Measurements from ENCODE around the gene C15orf39.
A peak's percentile ranks its signal among the peaks of the same experiment; 100 is the strongest.
"Not testable (repeated sequence)": the region's sequence is repeated elsewhere in the genome, so short reads cannot be mapped to it uniquely, and the experiment has no call there.

The C15orf39 gene

DNA sequence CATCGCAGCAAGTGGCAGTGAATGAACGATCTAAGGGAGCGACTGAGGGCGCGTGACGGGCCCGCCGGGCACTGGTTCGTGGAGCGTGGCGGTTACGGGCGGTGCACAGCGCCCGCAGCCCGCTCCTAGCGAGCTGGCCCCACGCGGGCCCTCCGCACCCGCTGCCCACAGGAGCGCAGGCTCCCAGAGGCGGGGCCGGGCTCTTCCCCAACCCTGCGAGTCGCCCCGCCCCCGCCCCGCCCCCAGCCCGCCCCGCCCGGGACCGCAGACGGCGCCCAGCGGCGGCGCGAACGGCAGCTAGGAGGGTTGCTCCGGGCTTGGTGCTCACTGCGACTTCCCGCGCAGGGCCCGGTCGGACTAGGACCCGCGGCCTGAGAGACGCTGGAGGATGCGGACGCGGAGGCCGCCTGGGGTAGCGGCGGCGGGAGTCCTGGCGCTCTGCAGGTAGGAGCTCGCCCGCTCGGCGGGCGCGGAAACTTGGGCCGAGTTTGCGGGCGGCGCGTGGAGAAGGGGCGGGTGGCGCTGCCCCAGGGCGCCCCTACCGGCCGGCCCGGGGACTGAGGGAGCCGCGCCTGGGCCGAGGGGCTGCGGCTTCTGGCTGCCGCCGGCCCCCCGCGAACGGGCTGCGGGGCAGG lies at the start of gene C15orf39:
Gene C15orf39, plus strand, starts transcription at position 267 of the 635 bp plus-strand sequence. CDS start 4,167 bp downstream, outside the sequence.
- peak; percentile 81 for DNase-seq

DNA sequence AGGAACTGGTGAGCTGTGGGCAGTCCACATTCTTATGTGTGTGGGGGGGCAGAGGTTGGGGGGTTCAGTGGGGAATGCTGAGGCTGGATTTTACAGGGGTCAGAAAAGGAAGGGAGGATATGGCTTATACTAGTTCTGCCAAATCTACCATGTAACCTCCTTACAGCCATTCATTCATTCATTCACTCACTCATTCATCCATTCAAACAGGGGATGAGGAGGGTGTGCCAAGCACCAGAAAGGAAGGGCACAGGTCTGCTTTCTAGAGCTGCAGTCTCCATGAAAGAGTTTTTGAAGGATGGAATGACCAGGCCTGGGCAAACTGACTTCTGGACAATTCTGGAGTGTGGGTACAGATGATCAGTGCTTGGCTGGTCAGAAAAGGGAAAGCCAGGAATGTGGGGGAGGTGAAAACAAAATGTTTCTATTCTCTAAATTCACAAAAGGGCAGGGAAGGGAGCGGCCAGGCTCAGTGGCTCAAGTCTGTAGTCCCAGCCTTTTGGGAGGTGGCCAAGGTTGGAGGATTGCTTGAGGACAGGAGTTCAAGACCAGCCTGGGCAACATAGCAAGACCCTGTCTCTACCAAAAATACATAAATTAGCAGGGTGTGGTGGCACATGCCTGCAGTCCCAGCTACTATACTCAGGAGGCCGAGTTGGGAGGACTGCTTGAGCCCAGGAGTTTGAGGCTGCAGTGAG lies 49.2 kb upstream of the C15orf39 start:
- no peak for DNase-seq

GRCh38 chr15:75153087-75153486 lies 48.6 kb upstream of the C15orf39 start:
- DNase-seq = peak; percentile 42

- DNase-seq = no peak
These were observed 48.0 kb upstream of the C15orf39 start for GRCh38 chr15:75153565-75154276.

DNA sequence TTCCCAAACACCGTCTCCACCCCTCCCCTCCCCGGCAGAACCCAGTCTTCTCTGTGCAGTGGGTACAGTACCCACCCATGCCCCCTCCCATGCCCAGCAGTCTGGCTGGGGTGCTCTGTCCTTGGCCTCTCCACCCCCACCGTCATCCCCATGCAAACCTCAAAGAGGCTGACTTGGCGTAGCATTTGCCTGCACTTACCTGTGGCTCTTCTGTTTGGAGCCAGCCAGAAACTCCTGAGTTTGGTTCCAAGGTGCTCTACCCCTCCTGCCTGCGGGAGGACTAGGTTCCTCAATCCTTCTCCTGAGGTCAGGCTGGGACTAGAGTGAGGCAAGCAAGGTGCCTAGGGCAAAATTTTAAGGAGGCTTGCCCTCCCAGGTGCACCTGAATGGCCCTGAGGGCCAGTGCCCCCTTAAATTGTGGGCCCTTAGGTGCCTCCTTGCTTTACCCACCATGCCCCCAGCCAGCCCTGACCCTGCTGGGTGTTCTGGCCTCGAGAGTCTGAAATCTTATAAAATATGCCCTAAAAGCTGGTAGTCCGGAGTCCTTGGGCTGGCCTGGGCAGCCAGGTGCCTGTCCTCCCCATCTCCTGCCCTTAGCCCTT lies 47.1 kb upstream of the C15orf39 start:
- DNase-seq = no peak

DNA sequence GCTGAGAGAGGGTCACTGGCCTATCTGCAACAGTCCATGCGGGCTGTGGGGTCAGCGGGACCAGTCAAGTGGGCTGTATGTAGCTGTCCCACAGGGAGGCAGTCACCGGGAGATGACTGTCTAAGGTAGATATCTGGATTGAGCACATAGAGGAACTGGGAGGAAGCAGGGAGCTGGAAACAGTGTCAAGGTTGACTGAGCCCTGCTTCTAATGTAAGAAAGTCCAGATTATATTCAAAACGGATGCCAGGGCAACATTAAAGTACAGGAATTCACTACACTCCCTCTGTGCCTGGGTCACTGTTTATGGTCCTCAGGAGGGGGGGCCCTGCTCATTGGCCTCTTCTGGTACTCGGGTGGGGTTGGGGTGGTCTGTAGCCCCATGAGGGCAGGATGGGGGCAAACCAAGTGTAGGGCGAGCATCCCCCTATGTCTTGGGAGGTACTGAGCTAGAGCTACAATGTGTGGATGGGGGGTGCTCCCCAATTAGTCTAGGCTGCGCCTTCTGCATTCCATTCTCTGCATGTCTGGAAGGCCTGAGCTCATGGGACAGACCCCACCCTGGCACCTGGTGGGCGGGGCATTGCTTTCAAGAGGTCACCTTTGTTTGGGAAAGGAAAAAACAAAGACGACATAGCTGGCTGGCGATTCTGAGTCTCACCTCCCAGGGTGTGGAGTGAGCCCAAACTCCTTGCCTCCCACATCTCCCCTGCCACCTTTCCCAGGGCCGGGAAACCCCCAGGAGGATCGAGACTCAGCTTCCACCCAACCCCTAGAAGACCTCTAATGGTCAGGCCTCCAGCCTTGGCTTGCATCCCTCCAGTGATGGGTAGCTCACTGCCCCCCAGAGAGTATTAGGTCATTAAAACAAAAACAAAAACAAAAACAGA lies 45.1 kb upstream of the C15orf39 start:
- DNase-seq = no peak

DNA sequence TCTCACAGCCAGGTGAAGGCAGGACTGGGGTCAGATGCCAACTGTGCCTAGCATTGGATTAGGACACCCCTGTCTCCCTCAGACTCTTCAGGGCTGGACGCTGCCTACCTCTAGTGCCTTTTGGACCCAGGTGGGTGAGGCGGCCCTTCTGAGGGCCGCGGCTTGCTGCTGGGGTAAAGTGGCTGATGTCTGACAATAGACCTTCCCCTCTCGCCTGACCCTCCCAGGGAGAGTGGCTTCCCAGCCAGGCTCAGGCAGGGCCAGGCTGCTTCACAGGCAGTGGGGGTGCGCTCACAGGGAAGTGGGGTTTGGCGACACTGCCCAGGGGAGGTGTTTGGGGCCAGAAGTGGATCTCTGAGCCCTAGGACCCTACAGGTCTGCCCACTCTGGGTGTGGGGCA lies 43.3 kb upstream of the C15orf39 start:
- no peak for DNase-seq

- DNase-seq = no peak
These were observed 42.4 kb upstream of the C15orf39 start for GRCh38 chr15:75159244-75159643.

DNA sequence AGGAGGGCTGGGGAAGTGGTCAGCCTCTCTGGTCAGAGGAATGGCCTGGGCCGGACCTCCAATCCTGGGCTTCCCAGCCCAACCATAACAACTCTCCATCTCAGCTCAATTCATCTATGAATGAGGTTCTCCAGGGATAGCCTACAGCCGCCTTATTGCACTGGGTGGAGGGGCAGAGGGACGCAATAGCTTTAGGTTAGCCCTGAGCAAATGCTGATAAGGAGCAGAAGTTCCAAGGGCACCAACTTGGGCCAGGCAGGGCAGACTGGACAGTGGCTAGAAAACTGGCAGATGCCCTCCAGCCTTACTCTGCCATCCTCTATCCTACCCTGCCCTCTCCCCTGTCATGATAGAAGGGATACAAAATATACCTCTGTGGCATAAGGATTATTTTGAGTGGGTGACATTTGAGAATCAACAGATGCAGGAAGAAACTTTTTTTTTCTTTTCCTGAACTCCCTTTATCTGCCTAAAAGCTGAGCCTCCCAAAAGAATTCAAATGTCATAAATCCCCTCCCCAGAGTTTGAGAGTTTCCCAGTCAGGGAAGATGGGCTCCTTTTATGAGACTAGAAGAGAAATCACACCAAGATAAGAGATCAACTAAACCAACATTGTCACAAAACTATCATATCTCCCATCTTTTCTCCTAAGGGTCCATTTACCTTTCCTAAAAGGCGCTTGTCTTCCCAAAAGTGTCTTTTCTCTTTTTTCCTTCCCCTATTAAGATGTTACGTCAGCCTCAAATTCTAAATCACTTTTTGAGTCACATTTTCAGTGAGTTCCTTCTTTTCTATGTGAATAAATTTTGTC lies 40.4 kb upstream of the C15orf39 start:
- no peak for DNase-seq

DNA sequence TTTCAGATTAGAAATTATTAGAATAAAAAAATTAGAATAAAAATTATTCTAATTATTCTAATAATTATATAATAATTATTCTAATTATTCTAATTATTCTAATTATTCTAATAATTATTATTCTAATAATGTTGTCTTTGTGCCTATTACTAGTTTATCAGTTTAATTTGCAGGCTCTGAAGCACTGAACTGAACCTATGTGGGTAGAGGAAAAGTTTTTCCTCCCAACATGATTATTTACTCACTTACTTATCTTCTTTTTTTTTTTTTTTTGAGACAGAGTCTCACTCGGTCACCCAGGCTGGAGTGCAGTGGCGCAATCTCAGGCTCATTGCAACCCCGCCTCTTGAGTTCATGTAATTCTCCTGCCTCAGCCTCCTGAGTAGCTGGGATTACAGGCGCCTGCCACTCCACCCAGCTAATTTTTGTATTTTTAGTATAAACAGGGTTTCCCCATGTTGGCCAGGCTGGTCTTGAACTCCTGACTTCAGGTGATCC lies 39.7 kb upstream of the C15orf39 start:
- no peak for DNase-seq

DNA sequence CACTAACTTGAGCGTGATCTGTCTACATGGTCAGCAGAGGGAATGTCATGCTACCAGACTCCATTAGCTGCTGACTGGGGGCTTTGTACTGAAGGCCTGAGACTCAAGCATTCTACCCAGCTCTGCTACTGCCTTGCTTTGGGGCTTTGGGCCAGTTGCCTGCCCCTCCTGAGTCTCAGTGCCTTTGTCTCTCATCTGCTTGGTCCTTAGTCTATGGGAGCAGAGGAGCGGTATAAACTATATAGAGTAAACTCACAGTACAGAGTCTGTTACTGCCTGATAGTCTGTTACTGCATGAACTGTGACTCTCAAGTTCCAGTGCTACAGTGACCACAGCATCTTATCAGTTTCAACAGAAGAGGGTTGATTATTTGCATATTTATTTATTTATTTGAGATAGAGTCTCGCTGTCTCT lies 38.5 kb upstream of the C15orf39 start:
- DNase-seq = no peak

DNA sequence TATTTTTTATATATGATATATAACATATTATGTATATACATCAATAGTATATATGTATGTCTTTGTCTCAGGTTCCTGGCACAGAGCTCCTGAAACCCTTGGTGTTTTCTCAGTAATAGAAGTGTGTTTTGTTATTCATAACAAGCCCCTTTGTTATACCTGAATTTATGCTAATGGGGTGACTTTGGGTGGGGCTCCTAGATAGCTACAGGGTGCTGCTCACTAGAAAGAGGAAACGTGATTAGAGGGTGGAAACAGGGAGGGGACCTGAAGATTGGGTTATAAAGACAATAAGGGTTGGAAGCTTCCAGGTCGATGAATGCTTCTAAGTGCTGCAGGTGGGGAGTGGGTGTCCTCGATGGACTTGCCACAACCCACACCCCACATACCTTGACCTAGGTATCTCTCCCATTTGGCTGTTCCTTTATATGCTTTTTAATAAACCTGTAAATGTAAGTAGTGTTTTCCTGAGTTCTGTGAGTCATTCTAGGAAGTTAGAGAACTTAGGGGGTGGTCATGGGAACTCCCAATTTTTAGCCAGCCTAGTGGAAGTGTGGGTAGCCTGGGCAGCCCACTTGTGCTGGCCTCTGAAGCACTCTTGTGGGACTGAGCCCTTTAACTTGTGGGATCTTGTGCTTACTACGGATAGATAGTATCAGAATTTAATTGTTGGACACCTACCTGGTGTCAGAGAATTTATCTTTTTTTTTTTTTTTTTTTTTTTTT lies 36.9 kb upstream of the C15orf39 start:
- DNase-seq = no peak

DNA sequence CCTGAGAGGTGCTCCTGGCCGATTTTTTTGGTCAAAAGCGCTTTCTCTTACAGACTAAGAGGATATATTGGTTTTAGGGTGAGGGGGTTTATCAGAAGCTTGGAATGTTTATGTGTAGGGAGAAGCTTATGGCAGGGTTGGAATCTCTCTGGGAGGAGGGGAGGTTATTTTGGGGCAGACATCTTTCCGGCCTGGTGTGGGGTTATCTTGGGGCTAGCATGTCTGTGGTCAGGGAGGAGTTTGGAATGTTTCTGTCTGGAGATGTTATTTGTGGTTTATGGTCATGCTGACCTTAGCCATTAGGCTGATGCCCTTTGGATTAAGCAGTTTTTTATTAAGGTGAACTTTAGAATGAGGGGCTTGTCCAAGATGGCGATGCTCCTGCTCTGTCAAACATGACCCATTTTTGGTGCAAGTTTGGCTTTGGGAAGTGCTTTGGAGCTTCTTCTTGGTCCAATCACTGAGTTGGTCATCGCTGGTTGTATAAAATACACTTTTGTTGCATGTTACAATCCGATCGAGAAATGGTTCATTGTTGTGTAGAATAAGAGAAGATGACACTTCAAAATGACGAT lies 35.1 kb upstream of the C15orf39 start:
- DNase-seq = not testable (repeated sequence)

DNA sequence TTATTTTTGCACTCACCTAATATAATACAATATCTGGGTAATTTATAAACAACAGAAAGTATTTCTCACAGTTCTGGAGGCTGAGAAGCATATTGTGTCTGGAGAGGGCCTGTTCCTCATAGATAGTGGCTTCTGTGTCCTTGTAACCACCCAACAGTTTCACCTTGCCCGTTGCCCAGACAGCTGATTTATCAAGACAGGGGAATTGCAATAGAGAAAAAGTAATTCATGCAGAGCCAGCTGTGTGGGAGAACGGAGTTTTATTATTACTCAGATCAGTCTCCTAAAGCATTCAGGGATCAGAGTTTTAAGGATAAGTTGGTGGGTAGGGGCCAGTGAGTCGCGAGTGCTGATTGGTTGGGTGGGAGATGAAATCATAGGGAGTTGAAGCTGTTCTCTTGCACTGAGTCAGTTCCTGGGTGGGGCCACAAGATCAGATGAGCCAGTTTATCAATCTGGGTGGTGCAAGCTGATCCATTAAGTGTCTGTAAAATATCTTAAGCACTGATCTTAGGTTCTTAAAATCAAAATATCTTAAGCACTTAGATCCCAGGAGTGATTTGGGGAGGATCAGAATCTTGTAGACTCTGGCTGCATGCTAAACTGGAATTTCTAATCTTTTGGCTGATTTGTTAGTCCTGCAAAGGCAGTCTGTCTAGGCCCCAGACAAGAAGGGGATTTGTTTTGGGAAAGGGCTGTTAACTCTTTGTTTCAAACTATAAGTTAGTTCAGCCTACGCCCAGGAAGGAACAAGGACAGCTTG lies 33.9 kb upstream of the C15orf39 start:
- DNase-seq = peak; percentile 64

DNA sequence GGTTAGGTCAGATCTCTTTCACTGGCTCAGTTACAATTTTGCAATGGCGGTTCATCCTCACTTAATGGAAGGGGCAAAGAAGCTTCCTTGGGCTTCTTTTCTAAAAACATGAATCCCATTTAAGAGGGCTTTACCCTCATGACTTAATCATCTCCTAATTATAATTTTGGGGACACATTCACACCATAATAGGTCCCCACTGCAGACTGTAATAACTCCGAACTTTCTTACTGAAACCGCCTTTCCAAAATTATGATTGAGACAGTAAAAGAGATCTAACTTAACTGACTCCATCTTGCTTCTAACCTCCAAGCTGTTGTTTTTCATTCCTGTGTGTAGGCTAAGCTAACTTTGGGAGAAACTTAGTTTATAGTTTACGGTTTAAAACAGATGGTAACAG lies 33.3 kb upstream of the C15orf39 start:
- no peak for DNase-seq

DNA sequence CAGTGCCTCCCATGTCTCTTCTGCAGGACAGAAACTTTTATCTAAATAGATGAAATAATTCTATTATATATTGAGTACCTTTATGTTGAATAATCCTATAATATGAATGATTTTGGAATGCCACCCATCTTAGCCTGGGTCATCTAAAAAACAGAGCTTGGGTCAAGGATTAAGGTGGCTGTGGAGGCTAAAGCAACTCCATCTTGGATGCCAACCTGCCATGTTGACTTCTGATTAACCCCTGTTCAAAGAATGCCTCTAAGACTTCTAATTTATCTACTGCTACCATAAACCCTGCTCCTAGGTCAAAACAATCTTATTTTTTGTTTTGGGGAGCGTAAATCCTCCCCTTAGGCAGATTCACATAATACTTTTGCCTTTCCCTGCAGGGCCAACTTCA lies 31.5 kb upstream of the C15orf39 start:
- no peak for DNase-seq

DNA sequence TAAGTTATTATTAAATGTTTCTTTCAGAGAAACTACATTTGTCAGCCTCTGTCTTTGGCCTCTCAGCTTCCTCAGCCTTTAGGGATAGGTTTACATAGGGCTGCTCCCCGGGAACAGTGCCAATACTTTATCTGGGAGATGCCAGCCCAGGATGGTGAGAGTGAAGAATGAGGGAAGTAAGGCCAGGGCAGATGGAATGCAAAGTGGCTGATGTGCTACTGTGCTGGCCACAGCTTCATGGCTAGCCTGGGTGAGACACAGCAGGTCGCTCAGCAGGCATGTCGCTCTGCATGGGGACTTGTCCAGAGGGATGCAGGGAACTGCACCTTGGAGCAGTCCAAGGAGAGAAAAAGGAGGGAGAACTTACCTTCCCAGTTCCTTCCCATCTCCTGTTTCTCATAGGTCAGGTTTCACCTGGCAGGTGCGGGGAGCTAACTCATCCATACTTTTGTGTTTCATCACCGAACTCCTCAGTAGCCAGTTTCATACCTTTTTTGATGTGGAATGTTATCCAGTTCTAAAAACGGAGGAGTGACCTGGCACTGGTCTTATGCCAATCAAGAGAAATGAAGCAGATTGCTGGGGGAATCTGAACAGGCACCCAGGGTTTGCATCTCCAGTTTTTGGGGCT lies 30.9 kb upstream of the C15orf39 start:
- DNase-seq = no peak

- DNase-seq = peak; percentile 29
These were observed 30.3 kb upstream of the C15orf39 start for GRCh38 chr15:75171408-75171807.

- no peak for DNase-seq
These were observed 29.3 kb upstream of the C15orf39 start for GRCh38 chr15:75172284-75172820.

Data from activated CD4-positive, alpha-beta T cell treated with anti-CD3 and anti-CD28 coated beads for 48 hours (primary cell).